H1 (cell line): Measurements from ENCODE around the gene GTPBP6. TPM values are rescaled to one million over a fixed set of nuclear protein-coding genes. Genes with fewer than 3 reads are reported as not detected.

Source experiments
- CTCF ChIA-PET: fragments of 300-600 bp; sonication (Branson Sonifier 250); formaldehyde crosslinking; loops from one replicate; lab custom pipeline; 2021; ENCODE audit not compliant: partially characterized antibody; lab: Charles Lee
- POLR2A ChIA-PET: fragments of 300-600 bp; sonication (Branson Sonifier 250); formaldehyde crosslinking; loops from one replicate; lab custom pipeline; 2021; ENCODE audit warnings: inconsistent platforms; ENCODE audit not compliant: partially characterized antibody; lab: Charles Lee
- DNase-seq, 2 experiments: peaks; one replicate each; pipeline versions ENCODE4 v3.0.0 to v3.0.0-alpha.2; 2010 to 2022; ENCODE audit warnings: low spot score in 2 of 2, low read depth in 1 of 2, mixed read lengths in 1 of 2
- FAIRE-seq: peaks from 2 replicates; lab custom pipeline; 2011; peaks lifted over from hg19 to GRCh38; lab: Jason Lieb, UNC
- H2AFZ ChIP-seq: 2 replicates; pipeline ENCODE4 v1.8.1; 2012; ENCODE audit warnings: low read length, inconsistent platforms
- H2AK5ac ChIP-seq: 2 replicates; pipeline ENCODE4 v1.6.1; 2013; ENCODE audit warnings: low read depth, low read length
- H2BK120ac ChIP-seq: replicated peaks from 2 replicates; pipeline ENCODE3; 2013; ENCODE audit warnings: low read depth, low read length, inconsistent platforms
- H2BK12ac ChIP-seq: 2 replicates; pipeline ENCODE4 v1.6.1; 2013; ENCODE audit warnings: low read depth, low read length
- H2BK15ac ChIP-seq: 2 replicates; pipeline ENCODE4 v1.6.1; 2013; ENCODE audit warnings: low read length
- H2BK20ac ChIP-seq: 2 replicates; pipeline ENCODE4 v1.6.1; 2013; ENCODE audit warnings: low read length
- H2BK5ac ChIP-seq: 2 replicates; pipeline ENCODE4 v1.6.1; 2013; ENCODE audit warnings: low read depth, low read length
- H3K14ac ChIP-seq: 2 replicates; pipeline ENCODE4 v1.6.1; 2013; ENCODE audit warnings: inconsistent platforms; ENCODE audit not compliant: insufficient read length
- H3K18ac ChIP-seq: 2 replicates; pipeline ENCODE4 v1.6.1; 2013; ENCODE audit warnings: low read length; ENCODE audit errors: extremely low read depth
- H3K23ac ChIP-seq: 2 replicates; pipeline ENCODE4 v1.6.1; 2013; ENCODE audit warnings: inconsistent platforms; ENCODE audit not compliant: insufficient read length
- H3K23me2 ChIP-seq: 2 replicates; pipeline ENCODE4 v1.6.1; 2013; ENCODE audit warnings: low read depth, low read length
- H3K27ac ChIP-seq: 2 replicates; pipeline ENCODE4 v1.6.1; 2011; ENCODE audit warnings: low read depth, low read length, inconsistent platforms
- H3K27me3 ChIP-seq, 4 experiments: replicated peaks in 1 of 4; 1 replicate in 1 of 4; 2 replicates in 3 of 4; pipeline versions ENCODE4 v1.6.1 to v1.8.1; 2011 to 2013; ENCODE audit warnings: low read length in 3 of 4, mild to moderate bottlenecking in 3 of 4, inconsistent platforms in 2 of 4, mixed read lengths in 2 of 4, moderate library complexity in 1 of 4; ENCODE audit not compliant: control insufficient read depth in 3 of 4, insufficient read depth in 3 of 4; ENCODE audit errors: extremely low read depth in 1 of 4
- H3K36me3 ChIP-seq, 4 experiments: 2 replicates each; pipeline versions ENCODE4 v1.6.1 to v1.8.1; 2011 to 2013; ENCODE audit warnings: mild to moderate bottlenecking in 4 of 4, low read length in 3 of 4, moderate library complexity in 2 of 4, control low read depth in 1 of 4, inconsistent platforms in 1 of 4; ENCODE audit not compliant: insufficient read depth in 4 of 4, control insufficient read depth in 2 of 4
- H3K4ac ChIP-seq: replicated peaks from 2 replicates; pipeline ENCODE3; 2013; ENCODE audit warnings: low read length, low read depth, mixed read lengths, inconsistent platforms; ENCODE audit not compliant: insufficient read length
- H3K4me1 ChIP-seq, 4 experiments: replicated peaks in 1 of 4; 1 replicate in 1 of 4; 2 replicates in 3 of 4; pipeline versions ENCODE4 v1.6.1 to v1.8.1; 2011 to 2013; ENCODE audit warnings: low read length in 3 of 4, inconsistent platforms in 2 of 4, mixed read lengths in 1 of 4; ENCODE audit not compliant: insufficient read depth in 4 of 4, control insufficient read depth in 3 of 4
- H3K4me2 ChIP-seq, 2 experiments: 2 replicates each; pipeline versions ENCODE4 v1.6.1 to v1.8.1; 2011 to 2013; ENCODE audit warnings: low read depth in 2 of 2, low read length in 2 of 2, control low read depth in 1 of 2, inconsistent platforms in 1 of 2, mild to moderate bottlenecking in 1 of 2; ENCODE audit not compliant: insufficient read depth in 1 of 2
- H3K4me3 ChIP-seq, 4 experiments: fragments of 200-600, 300-600 bp in 1 of 4; sonication (generic), shearing (Covaris generic), sonication (Bioruptor Twin) in 1 of 4; 2 replicates each; pipeline versions ENCODE4 v1.5.1 to v1.8.1; 2011 to 2016; ENCODE audit warnings: low read length in 4 of 4, low read depth in 3 of 4, control low read depth in 2 of 4, inconsistent platforms in 2 of 4, mild to moderate bottlenecking in 2 of 4, mixed read lengths in 1 of 4, moderate library complexity in 1 of 4; ENCODE audit not compliant: insufficient read depth in 2 of 4; ENCODE audit errors: extremely low read depth in 1 of 4
- H3K56ac ChIP-seq: replicated peaks from 2 replicates; pipeline ENCODE3; 2013; ENCODE audit warnings: low read depth, mild to moderate bottlenecking, mixed read lengths, low read length, inconsistent platforms; ENCODE audit not compliant: insufficient read length
- H3K79me1 ChIP-seq: 2 replicates; pipeline ENCODE4 v1.6.1; 2013; ENCODE audit warnings: low read depth, low read length, control low read depth
- H3K79me2 ChIP-seq, 2 experiments: 2 replicates each; pipeline versions ENCODE4 v1.6.1 to v1.8.1; 2012 to 2013; ENCODE audit warnings: low read length in 2 of 2, mild to moderate bottlenecking in 2 of 2, inconsistent platforms in 1 of 2; ENCODE audit not compliant: insufficient read depth in 2 of 2, control insufficient read depth in 1 of 2
- H3K9ac ChIP-seq, 4 experiments: replicated peaks in 1 of 4; 1 replicate in 1 of 4; 2 replicates in 3 of 4; pipeline versions ENCODE4 v1.6.1 to v1.8.1; 2011 to 2013; ENCODE audit warnings: low read depth in 3 of 4, low read length in 3 of 4, control low read depth in 2 of 4, mild to moderate bottlenecking in 2 of 4, moderate library complexity in 2 of 4, inconsistent platforms in 1 of 4; ENCODE audit errors: extremely low read depth in 1 of 4
- H3K9me3 ChIP-seq, 2 experiments: 2 replicates each; pipeline versions ENCODE4 v1.6.1 to v1.8.1; 2012 to 2013; ENCODE audit warnings: mild to moderate bottlenecking in 2 of 2, moderate library complexity in 2 of 2, control low read depth in 1 of 2, inconsistent platforms in 1 of 2, low read depth in 1 of 2, low read length in 1 of 2, mixed read lengths in 1 of 2; ENCODE audit not compliant: insufficient read depth in 2 of 2
- H4K20me1 ChIP-seq, 2 experiments: replicated peaks in 1 of 2; 2 replicates each; pipeline versions ENCODE3 to v1.8.1; 2011 to 2013; ENCODE audit warnings: inconsistent platforms in 2 of 2, low read length in 2 of 2, mild to moderate bottlenecking in 1 of 2; ENCODE audit not compliant: insufficient read depth in 2 of 2, control insufficient read depth in 1 of 2
- H4K5ac ChIP-seq: 2 replicates; pipeline ENCODE4 v1.6.1; 2013; ENCODE audit warnings: low read length, low read depth, mixed read lengths, inconsistent platforms; ENCODE audit not compliant: insufficient read length
- H4K8ac ChIP-seq: 2 replicates; pipeline ENCODE4 v1.8.0; 2013; ENCODE audit warnings: mild to moderate bottlenecking, moderate library complexity, low read length, inconsistent platforms; ENCODE audit not compliant: insufficient read depth; ENCODE audit errors: extremely low read depth
- H4K91ac ChIP-seq: replicated peaks from 2 replicates; pipeline ENCODE3; 2013; ENCODE audit warnings: low read length, mixed read lengths, inconsistent platforms; ENCODE audit not compliant: insufficient read length
- FOSL1 ChIP-seq: IDR thresholded peaks from 2 replicates; pipeline ENCODE4 v1.6.1; 2011; ENCODE audit warnings: mild to moderate bottlenecking, low read depth, low read length, moderate library complexity; ENCODE audit not compliant: insufficient read depth
- KDM5A ChIP-seq: fragments of 200-600 bp; IDR thresholded peaks from 2 replicates; pipeline ENCODE4 v1.7.1; 2012; ENCODE audit warnings: mild to moderate bottlenecking, low read length, inconsistent platforms, mixed read lengths
- MAFK ChIP-seq: IDR thresholded peaks from 2 replicates; pipeline ENCODE4 v1.6.1; 2012; ENCODE audit warnings: low read depth, mild to moderate bottlenecking, improper control_type of control experiment, low read length
- NRF1 ChIP-seq: IDR thresholded peaks from 2 replicates; pipeline ENCODE4 v1.6.1; 2011; ENCODE audit warnings: mild to moderate bottlenecking, low read depth, low read length, improper control_type of control experiment
- POLR2AphosphoS5 ChIP-seq: IDR thresholded peaks from 2 replicates; pipeline ENCODE4 v1.6.1; 2011; ENCODE audit warnings: low read depth, low read length
- WGBS, 2 experiments: shearing (Covaris generic) in 1 of 2; methylation state at CpG; one replicate each; pipeline versions ENCODE4 v1.1.6 to v1.1.7; 2013 to 2015; ENCODE audit warnings: low lambda C conversion rate in 2 of 2, mixed read lengths in 2 of 2, inconsistent platforms in 1 of 2, low coverage in 1 of 2, missing lambda C conversion rate in 1 of 2; ENCODE audit not compliant: insufficient replicate concordance in 2 of 2, insufficient coverage in 1 of 2, insufficient read length in 1 of 2; ENCODE audit errors: extremely low coverage in 1 of 2, missing lambda C conversion rate in 1 of 2; 5-methylcytosine and 5-hydroxymethylcytosine counted together
- polyA plus RNA-seq, 7 experiments: library from polyadenylated mRNA; depleted of rRNA in 3 of 7; stranded (reverse) in 5 of 7; unstranded in 2 of 7; fragments of >200 nt in 5 of 7; fragments of 200-250 nt in 2 of 7; gene quantifications; 1 replicate in 5 of 7; 2 replicates in 1 of 7; 4 replicates in 1 of 7; pipeline versions ENCODE4 v1.2.1 to v1.2.3, GENCODE V29; 2011 to 2013; ENCODE audit warnings: missing spikeins in 2 of 7, mixed read lengths in 2 of 7
- total RNA-seq: library from RNA; stranded (reverse); fragmentation: NEBNext Ultra II Directional; extraction: Animal tissue kit (Norgen Biotek cat#: 25700); gene quantifications from 2 replicates; pipeline ENCODE4 v1.2.1, GENCODE V29; 2021

Gene GTPBP6
- total and polyA plus RNA-seq, 2 of the 8 experiments (the other 6 are each of a cell fraction or from before 2014, with no cell fraction given): 33.9 to 57.1 TPM

GRCh38 chrX:330726-331150 is 12.1 kb upstream of the GTPBP6 start:
- H4K8ac ChIP-seq: peak overlapping the region; percentile 71; the same call in 1 of the 2 replicates
- peak overlapping the region; percentile 46 to 96 for H3K4me2 ChIP-seq
- no peak overlapping the region for H3K14ac ChIP-seq
- TF ChIP-seq MAFK: no peak
- TF ChIP-seq FOSL1: no peak
- TF ChIP-seq POLR2AphosphoS5: no peak
- no peak for TF ChIP-seq KDM5A
- no peak for TF ChIP-seq NRF1
- H3K4me1 ChIP-seq: peaks cover 0 to 5% (median 2%) of the 10 kb centered on the region in 4 experiments; a peak in 3 of 7 replicates
- H3K56ac ChIP-seq: no peak overlapping the region
- no peak for DNase-seq
- H2BK120ac ChIP-seq: no peak overlapping the region
- 29% methylated on average over 16 of the region's 28 CpGs; no CpG with 5 or more reads in 1 of the 2 experiments for WGBS, 2 experiments
- H3K79me2 ChIP-seq: no peaks in the 10 kb centered on the region
- H2BK5ac ChIP-seq: no peak overlapping the region
- H2BK15ac ChIP-seq: no peak overlapping the region
- peaks cover 0 to 13% of the 10 kb centered on the region in 2 experiments for H4K20me1 ChIP-seq
- H3K9ac ChIP-seq: no peak overlapping the region
- H3K4me3 ChIP-seq: peak overlapping the region in 3 of 4 experiments; percentile 38 to 55 (median 47); a peak in 6 of 8 replicates
- H3K27me3 ChIP-seq: peaks cover 0 to 2% (median 0%) of the 10 kb centered on the region in 4 experiments; a peak in 1 of 7 replicates
- H4K5ac ChIP-seq: no peak overlapping the region
- no peak overlapping the region for H2BK20ac ChIP-seq
- no peaks in the 10 kb centered on the region for H3K9me3 ChIP-seq
- H3K79me1 ChIP-seq: no peaks in the 10 kb centered on the region
- CTCF ChIA-PET: no interaction called here
- peaks cover 0 to 20% (median 0%) of the 10 kb centered on the region in 4 experiments; a peak in 2 of 8 replicates for H3K36me3 ChIP-seq
- no peak overlapping the region for H3K4ac ChIP-seq
- no peak overlapping the region for H2BK12ac ChIP-seq
- no peak overlapping the region for H2AK5ac ChIP-seq
- no peak overlapping the region for H4K91ac ChIP-seq
- no peak overlapping the region for H3K27ac ChIP-seq
- POLR2A ChIA-PET: no interaction called here
- H2AFZ ChIP-seq: no peak overlapping the region; the same call in 1 of the 2 replicates
- no peak overlapping the region for H3K18ac ChIP-seq
- no peak for FAIRE-seq
- no peak overlapping the region for H3K23ac ChIP-seq
- H3K23me2 ChIP-seq: no peaks in the 10 kb centered on the region
